K562 (cell line): ENCODE measurements around the gene NUF2. TPM values are rescaled to one million over a fixed set of nuclear protein-coding genes. Genes with fewer than 3 reads are reported as not detected.
"Not testable (repeated sequence)": the region's sequence is repeated elsewhere in the genome, so short reads cannot be mapped to it uniquely, and the experiment has no call there.

Experiments
- ATAC-seq: fragments of 200-7000 bp; cut with Tn5 transposase; 3 replicates; pipeline ENCODE4 v1.9.1; 2020; ENCODE audit warnings: moderate library complexity
- BruUV-seq: library from RNA; stranded (reverse); fragments of 400-500 nt; replicated peaks from 2 replicates; lab custom pipeline; 2021; lab: Mats Ljungman, UMichigan
- CTCF ChIA-PET: fragments of 300-600 bp; formaldehyde crosslinking; extraction: SDS; loops from one replicate; lab custom pipeline; 2021; ENCODE audit warnings: low intra/inter-chr PET ratio; lab: Yijun Ruan, JAX
- POLR2A ChIA-PET: fragments of 300-600, 350-650 bp; sonication (Branson Sonifier 250); formaldehyde crosslinking; extraction: SDS; loops from one replicate; lab custom pipeline; 2021; ENCODE audit warnings: antibody characterized with exemption, inconsistent platforms; lab: Yijun Ruan, JAX
- DNase-seq, 4 experiments: peaks; one replicate each; pipeline versions ENCODE4 v3.0.0 to v3.0.0-alpha.2; 2011 to 2018; ENCODE audit warnings: low spot score in 3 of 4, mixed read lengths in 3 of 4; ENCODE audit errors: extremely low read depth in 1 of 4
- FAIRE-seq: peaks from 2 replicates; lab custom pipeline; 2011; peaks lifted over from hg19 to GRCh38; lab: Jason Lieb, UNC
- H2AFZ ChIP-seq: 2 replicates; pipeline ENCODE4 v1.6.0; 2011; ENCODE audit warnings: low read depth, low read length, control low read depth, inconsistent platforms
- H3K27ac ChIP-seq: fragments of 200-600 bp; 3 replicates; pipeline ENCODE4 v1.8.0; 2011; ENCODE audit warnings: low read depth, mild to moderate bottlenecking, control low read depth, inconsistent platforms, low read length, moderate library complexity, mixed read lengths; ENCODE audit errors: extremely low read depth
- H3K27me3 ChIP-seq, 2 experiments: fragments of 300-600 bp in 1 of 2; 2 replicates in 1 of 2; 3 replicates in 1 of 2; pipeline versions ENCODE4 v1.6.0 to v1.8.0; 2011; ENCODE audit warnings: inconsistent platforms in 2 of 2, low read length in 2 of 2, mild to moderate bottlenecking in 1 of 2, mixed read lengths in 1 of 2, moderate library complexity in 1 of 2; ENCODE audit not compliant: control insufficient read depth in 2 of 2, insufficient read depth in 2 of 2
- H3K36me3 ChIP-seq: fragments of 300-600 bp; 3 replicates; pipeline ENCODE4 v1.8.0; 2011; ENCODE audit warnings: mild to moderate bottlenecking, low read length, inconsistent platforms; ENCODE audit not compliant: control insufficient read depth, insufficient read depth
- H3K4me1 ChIP-seq, 2 experiments: fragments of 200-600 bp in 1 of 2; replicated peaks in 1 of 2; 2 replicates in 1 of 2; 3 replicates in 1 of 2; pipeline versions ENCODE4 v1.5.1 to v1.8.0; 2011; ENCODE audit warnings: inconsistent platforms in 2 of 2, low read length in 2 of 2, mild to moderate bottlenecking in 1 of 2, mixed read lengths in 1 of 2, moderate library complexity in 1 of 2; ENCODE audit not compliant: control insufficient read depth in 2 of 2, insufficient read depth in 2 of 2
- H3K4me2 ChIP-seq: 2 replicates; pipeline ENCODE4 v1.6.1; 2011; ENCODE audit warnings: low read length, control low read depth, inconsistent platforms, mixed read lengths; ENCODE audit not compliant: insufficient read depth
- H3K4me3 ChIP-seq: fragments of 200-600 bp; sonication (generic), shearing (Covaris generic); 2 replicates; pipeline ENCODE4 v1.5.1; 2016; ENCODE audit warnings: control low read depth, inconsistent platforms
- H3K79me2 ChIP-seq: fragments of 200-600 bp; 3 replicates; pipeline ENCODE4 v1.8.0; 2011; ENCODE audit warnings: low read length, inconsistent platforms; ENCODE audit not compliant: control insufficient read depth, insufficient read depth
- H3K9ac ChIP-seq, 2 experiments: 2 replicates each; pipeline versions ENCODE4 v1.6.0 to v1.6.1; 2011; ENCODE audit warnings: low read depth in 2 of 2, low read length in 2 of 2, control low read depth in 1 of 2, inconsistent platforms in 1 of 2, mild to moderate bottlenecking in 1 of 2, mixed read lengths in 1 of 2; ENCODE audit not compliant: insufficient read depth in 1 of 2
- H3K9me1 ChIP-seq: one replicate; pipeline ENCODE4 v1.6.0; 2011; ENCODE audit warnings: inconsistent platforms, mild to moderate bottlenecking, low read length, moderate library complexity; ENCODE audit not compliant: control insufficient read depth, insufficient read depth
- H3K9me3 ChIP-seq: replicated peaks from 2 replicates; pipeline ENCODE4 v1.5.1; 2011; ENCODE audit warnings: low read depth, low read length, inconsistent platforms; ENCODE audit not compliant: control insufficient read depth, insufficient read depth
- H4K20me1 ChIP-seq: replicated peaks from 2 replicates; pipeline ENCODE4 v1.6.1; 2011; ENCODE audit warnings: low read length, inconsistent platforms, mixed read lengths; ENCODE audit not compliant: control insufficient read depth, insufficient read depth
- DLX4 ChIP-seq: fragments of 250-450 bp; sonication (Bioruptor Pico); IDR thresholded peaks from 2 replicates; pipeline ENCODE4 v1.6.1; 2021; ENCODE audit warnings: mild to moderate bottlenecking
- E2F1 ChIP-seq: sonication (generic); formaldehyde crosslinking; IDR thresholded peaks from 2 replicates; pipeline ENCODE4 v1.8.1; 2023; ENCODE audit warnings: mild to moderate bottlenecking, missing genetic modification reagents, moderate library complexity
- E4F1 ChIP-seq: fragments of 250-450 bp; sonication (Bioruptor Pico); IDR thresholded peaks from 2 replicates; pipeline ENCODE4 v1.5.0; 2021; ENCODE audit warnings: mild to moderate bottlenecking, borderline replicate concordance
- LARP7 ChIP-seq: fragments of 450-650 bp; IDR thresholded peaks from 2 replicates; pipeline ENCODE4 v1.6.1; 2016
- ZNF354B ChIP-seq: fragments of 250-450 bp; sonication (Bioruptor Pico); IDR thresholded peaks from 2 replicates; pipeline ENCODE4 v1.4.0; 2020
- ZNF583 ChIP-seq: fragments of 250-450 bp; sonication (Bioruptor Pico); IDR thresholded peaks from 2 replicates; pipeline ENCODE4 v1.4.0; 2020
- WGBS: fragments of 100-300 bp; shearing (Covaris generic); methylation state at CpG from one replicate; pipeline ENCODE4 v1.1.6; 2016; ENCODE audit warnings: low coverage, mixed read lengths; ENCODE audit not compliant: insufficient coverage; ENCODE audit errors: missing lambda C conversion rate; 5-methylcytosine and 5-hydroxymethylcytosine counted together
- in situ Hi-C: fragments of 300-500 bp; cut with MboI; formaldehyde crosslinking; loops from 4 replicates; pipeline ENCODE4 v1.15.0; 2018; ENCODE audit warnings: inconsistent platforms, mixed read lengths
- intact Hi-C: fragments of 100-400 bp; cut with micrococcal nuclease; formaldehyde crosslinking; loops from 2 replicates; pipeline ENCODE4 v1.14.2; 2022
- polyA plus RNA-seq, 8 experiments: library from polyadenylated mRNA; depleted of rRNA in 4 of 8; stranded (reverse) in 5 of 8; unstranded in 3 of 8; fragments of >200 nt; fragmentation: Nextera tagmentation in 2 of 8; fragmentation: Illumina TruSeq in 1 of 8; extraction: Ambion mirVana in 2 of 8; extraction: Trizol in 1 of 8; gene quantifications; 2 replicates each; pipeline versions ENCODE4 v1.2.1 to v1.2.3, GENCODE V29; 2011 to 2014; ENCODE audit warnings: inconsistent platforms in 1 of 8, missing spikeins in 1 of 8
- total RNA-seq, 7 experiments: library from RNA; depleted of rRNA in 6 of 7; stranded (reverse); fragments of >200 nt in 6 of 7; fragmentation: Illumina TruSeq in 2 of 7; extraction: Trizol in 2 of 7; gene quantifications; 2 replicates each; pipeline versions ENCODE4 v1.2.1 to v1.2.3, GENCODE V29; 2011 to 2021; ENCODE audit warnings: low replicate concordance in 1 of 7

NUF2 gene
- total and polyA plus RNA-seq, 9 of the 15 experiments (the other 6 are each of a cell fraction or from before 2014, with no cell fraction given) = 42.5 to 90.0 (median 60.3) TPM

- in situ Hi-C loops (no loop called here), intact Hi-C loops (no loop called here)
Measured at GRCh38 chr1:163278602-163279001, 43.2 kb upstream of the NUF2 start.

GRCh38 chr1:163284867-163285266, 36.9 kb upstream of the NUF2 start:
- in situ Hi-C loops, intact Hi-C loops, BruUV-seq, H2AFZ ChIP-seq, POLR2A ChIA-PET, H4K20me1 ChIP-seq, DNase-seq, H3K79me2 ChIP-seq, ATAC-seq, CTCF ChIA-PET, H3K4me3 ChIP-seq, H3K9me3 ChIP-seq, H3K9ac ChIP-seq, H3K9me1 ChIP-seq, FAIRE-seq, H3K27ac ChIP-seq, H3K27me3 ChIP-seq, H3K36me3 ChIP-seq, H3K4me1 ChIP-seq, H3K4me2 ChIP-seq: not testable (repeated sequence)
- WGBS = 0% methylated on average over 2 of the region's 2 CpGs

More at GRCh38 chr1:163278602-163279001, 43.2 kb upstream of the NUF2 start:
- Histone ChIP-seq H3K4me3 (no peak overlapping the region), H3K9me1 (no peaks in the 10 kb centered on the region), H3K27me3 (no peaks in the 10 kb centered on the region), H3K36me3 (no peaks in the 10 kb centered on the region), H3K9ac (no peak overlapping the region)
- DNase-seq = no peak
- TF ChIP-seq LARP7 (no peak), E4F1 (CRISPR knock-in tag) (no peak), ZNF354B (CRISPR knock-in tag) (no peak), DLX4 (CRISPR knock-in tag) (no peak), E2F1 (CRISPR knock-in tag) (no peak), ZNF583 (CRISPR knock-in tag) (no peak)
- TF ChIP-seq, all 486 proteins: peak for 0
- WGBS = 0% methylated on average over 1 of the region's 1 CpG
- FAIRE-seq (no peak), ATAC-seq (no peak)
- no TSS peak for BruUV-seq
- H3K4me2 ChIP-seq = no peak overlapping the region
- no peaks in the 10 kb centered on the region for H3K79me2 ChIP-seq
- no peaks in the 10 kb centered on the region for H4K20me1 ChIP-seq
- no peaks in the 10 kb centered on the region for H3K9me3 ChIP-seq
- H2AFZ ChIP-seq = no peak overlapping the region
- no peaks in the 10 kb centered on the region; a peak in 2 of 5 replicates for H3K4me1 ChIP-seq
- H3K27ac ChIP-seq = no peak overlapping the region
- POLR2A ChIA-PET = no interaction called here
- CTCF ChIA-PET = no interaction called here
